DMS153 (cell line): ENCODE measurements around the gene PLTP.
"Not testable (repeated sequence)": the region's sequence is repeated elsewhere in the genome, so short reads cannot be mapped to it uniquely, and the experiment has no call there.

ENCODE experiments used
- DNase-seq: peaks from one replicate; lab custom pipeline; 2025; lab: John Stamatoyannopoulos, UW

PLTP gene

GRCh38 chr20:45920462-45921336 lies 8.7 kb upstream of the PLTP start:
- DNase-seq, result no peak

GRCh38 chr20:45919542-45920399 lies 7.8 kb upstream of the PLTP start:
- no peak for DNase-seq

GRCh38 chr20:45918779-45919537 lies 7.0 kb upstream of the PLTP start:
- DNase-seq, result no peak

DNA sequence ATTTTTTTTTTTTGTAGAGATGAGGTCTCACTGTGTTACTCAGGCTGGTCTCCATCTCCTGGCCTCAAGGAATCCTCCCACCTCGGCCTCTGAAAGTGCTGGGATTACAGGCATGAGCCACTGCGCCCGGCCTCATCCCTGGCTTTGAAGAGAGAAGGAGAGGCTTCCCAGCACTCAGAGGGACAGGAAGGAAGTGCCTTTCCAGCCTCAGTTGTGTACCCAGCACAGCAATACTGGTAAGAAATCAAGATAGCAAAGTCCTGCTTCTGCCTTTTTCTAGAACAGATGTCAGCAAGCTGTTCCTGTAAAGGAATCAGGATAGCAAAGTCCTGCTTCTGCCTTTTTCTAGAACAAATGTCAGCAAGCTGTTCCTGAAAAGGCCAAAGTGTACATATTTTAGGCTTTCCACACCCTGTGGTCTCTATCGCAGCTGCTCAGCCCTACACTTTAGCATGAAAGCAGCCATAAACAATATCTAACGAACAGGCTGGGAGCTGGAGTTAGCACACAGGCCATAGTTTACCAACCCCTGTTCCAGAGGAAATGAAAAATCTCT lies 6.3 kb upstream of the PLTP start:
- no peak for DNase-seq

DNA sequence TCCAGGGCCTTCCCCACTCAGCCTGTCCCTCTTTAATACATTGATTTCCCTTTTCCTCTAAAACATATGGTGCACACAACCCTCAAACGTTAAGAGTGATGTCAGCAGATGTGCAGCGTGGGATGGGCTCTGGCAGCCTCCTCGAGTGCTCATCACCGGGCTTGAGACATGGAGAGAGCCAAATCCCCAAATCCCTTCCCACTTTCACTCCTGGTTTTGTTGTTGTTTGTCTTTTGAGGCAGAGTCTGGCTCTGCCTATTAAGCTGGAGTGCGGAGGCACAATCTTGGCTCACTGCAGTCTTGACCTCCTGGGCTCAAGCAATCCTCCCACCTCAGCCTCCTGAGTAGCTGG lies 5.8 kb upstream of the PLTP start:
- DNase-seq, result no peak

DNA sequence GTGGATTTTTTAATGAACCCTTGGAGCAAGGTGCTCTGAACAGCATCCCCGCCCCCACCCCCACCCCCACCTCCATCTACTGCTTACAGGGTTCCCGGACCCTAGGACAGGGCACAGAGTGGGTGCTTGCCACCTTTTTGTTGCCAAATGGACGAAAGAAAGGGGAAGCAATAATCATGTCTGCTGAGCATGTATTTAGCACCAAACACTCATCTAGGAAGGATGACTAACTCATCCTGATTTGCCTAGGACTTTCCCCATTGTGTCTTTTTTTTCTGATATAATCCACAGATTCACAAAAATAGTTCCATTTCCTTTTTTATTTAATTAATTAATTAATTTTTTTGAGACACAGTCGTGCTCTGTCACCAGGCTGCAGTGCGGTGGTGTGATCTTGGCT lies 1.2 kb upstream of the PLTP start:
- no peak for DNase-seq

DNA sequence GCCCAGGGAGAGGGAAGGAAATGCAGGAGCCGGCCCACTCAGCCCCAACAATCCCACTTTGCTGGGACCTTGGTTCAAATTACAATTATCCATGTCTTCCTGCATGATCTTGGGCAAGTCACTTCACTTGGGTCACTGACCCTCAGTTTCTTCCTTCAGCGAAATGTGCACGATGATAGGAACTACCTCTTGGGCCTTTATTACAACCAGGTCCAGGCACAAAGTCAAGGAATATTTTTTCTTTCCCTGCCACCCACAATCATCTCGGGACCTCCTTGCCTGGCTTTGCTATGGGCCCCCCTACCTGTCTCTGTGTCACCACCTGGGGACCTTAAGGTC lies 358 bp upstream of the PLTP start:
- DNase-seq, result no peak

DNA sequence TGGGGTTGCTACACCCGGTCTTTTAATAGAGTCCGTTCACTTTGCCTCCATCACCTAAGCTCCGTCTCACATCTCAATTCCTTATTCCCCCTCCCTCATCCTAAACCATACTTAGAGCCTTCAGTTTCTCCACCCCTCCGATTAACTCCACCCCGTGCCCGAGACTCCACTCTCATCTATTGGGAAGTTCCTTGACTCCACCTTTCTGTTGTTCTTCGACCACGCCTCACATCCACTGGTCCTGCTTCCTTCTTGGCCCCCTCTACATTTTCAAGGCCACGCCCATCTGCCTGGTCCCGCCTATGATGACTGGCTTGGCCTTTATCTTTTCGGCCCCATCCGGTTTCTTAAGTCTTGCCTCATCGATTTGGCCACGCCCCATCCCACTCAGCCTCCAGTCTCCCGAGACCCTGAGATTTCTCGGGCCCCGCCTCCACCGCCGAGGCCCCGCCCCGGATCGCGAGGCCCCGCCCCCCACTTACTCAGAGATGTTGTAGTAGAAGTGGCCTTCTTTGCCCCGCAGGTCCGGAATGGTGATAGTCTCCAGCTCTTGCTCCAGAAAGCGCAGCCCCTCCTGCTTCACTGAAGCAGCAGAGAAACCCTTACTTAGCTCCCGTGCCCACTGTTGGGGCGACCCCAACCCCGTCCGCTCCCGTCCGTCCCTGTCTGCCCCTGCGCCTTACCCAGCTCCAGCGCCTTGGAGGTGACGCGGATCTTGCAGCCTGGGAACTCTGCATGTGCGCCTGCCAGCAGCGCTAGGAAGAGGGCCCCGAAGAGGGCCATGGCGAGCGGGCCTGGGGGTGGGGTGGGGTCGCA lies 1.1 kb downstream of the PLTP start:
- DNase-seq, result peak; percentile 91

GRCh38 chr20:45909817-45910669 lies 1.9 kb downstream of the PLTP start:
- no peak for DNase-seq

- no peak for DNase-seq
Measured at GRCh38 chr20:45909336-45909808, 2.6 kb downstream of the PLTP start.

DNA sequence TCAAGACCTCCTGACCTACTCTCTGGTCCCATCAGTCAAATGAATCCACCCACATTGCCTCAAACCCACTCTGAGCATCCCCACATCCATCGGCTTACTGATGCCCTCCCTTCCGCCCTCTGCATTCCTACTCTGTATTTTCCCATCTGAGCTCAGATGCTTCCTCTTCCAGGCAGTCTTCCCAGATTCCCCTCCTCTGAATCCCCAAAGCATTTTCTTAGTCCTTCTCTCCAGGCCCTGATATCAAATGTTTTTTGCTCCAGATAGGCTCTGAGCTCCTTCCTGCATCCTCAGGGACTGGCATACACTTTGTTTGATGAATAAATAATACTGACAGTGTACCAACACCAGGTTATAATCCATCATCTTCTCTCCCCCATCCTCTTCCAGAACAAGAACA lies 3.9 kb downstream of the PLTP start:
- no peak for DNase-seq

GRCh38 chr20:45907219-45907948 lies 4.6 kb downstream of the PLTP start:
- DNase-seq, result no peak

GRCh38 chr20:45905505-45906079 lies 6.4 kb downstream of the PLTP start:
- DNase-seq, result no peak

DNA sequence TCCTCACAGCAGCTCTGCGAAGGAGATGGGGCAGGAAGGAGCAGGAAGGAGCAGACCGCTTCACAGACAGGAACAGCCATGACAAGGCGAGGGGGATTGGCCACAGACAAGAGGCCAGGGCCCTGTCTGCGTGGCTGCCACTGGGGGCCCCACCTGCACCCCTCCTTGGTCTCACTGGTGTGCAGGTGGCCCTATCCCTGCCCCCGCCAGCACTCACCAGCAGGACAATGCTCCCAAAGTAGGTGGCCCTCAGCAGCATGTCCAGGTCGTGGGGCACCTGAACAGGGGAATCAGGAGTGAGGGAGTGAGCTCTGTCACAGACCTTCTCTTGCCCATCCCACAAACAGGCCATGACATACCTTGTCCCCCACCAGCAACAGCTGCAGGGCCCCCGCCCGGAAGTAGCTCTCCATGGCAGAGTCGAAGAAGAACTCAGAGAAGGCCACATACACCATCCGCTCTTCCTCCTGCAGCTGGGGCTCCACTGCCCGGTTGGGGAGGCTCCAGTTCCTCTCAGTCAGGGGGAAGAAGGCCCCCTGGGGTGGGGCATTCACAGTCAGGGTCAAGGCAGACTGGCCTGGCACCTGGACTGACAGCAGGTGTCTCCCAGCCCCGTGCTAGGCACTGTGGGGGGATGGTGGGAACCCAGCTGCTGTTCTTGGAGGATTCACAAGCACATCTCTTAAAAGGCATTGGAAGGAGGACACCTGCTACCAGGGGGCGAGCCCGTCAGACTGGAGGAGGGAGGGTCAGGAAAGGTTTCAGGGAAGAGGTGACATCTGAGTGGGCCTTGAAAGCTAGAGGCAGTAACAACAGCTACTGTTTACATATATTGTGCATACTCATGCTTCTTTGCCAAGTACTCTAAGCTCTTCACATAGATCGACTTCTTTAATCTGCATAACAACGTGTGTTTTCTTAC lies 7.1 kb downstream of the PLTP start:
- no peak for DNase-seq

- no peak for DNase-seq
Measured at GRCh38 chr20:45902199-45902701, 9.7 kb downstream of the PLTP start.

DNA sequence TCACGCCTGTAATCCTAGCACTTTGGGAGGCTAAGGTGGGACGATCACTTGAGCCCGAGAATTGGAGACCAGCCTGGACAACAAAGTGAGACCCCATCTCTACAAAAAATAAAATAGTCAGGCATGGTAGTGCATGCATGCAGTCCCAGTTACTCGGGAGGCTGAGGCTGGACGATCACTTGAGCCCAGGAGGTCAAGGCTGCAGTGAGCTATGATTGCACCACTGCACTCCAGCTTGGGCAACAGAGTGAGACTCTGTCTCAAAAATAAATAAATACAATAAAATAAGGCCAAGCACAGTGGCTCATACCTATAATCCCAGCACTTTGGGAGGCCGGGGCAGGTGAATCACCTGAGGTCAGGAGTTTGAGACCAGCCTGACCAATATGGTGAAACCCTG lies 10.6 kb downstream of the PLTP start:
- DNase-seq, result not testable (repeated sequence)

- DNase-seq, result no peak
Measured at GRCh38 chr20:45899046-45899835, 12.7 kb downstream of the PLTP start.
